ENCODE measurements around the gene ONECUT2.

ONECUT2 gene

GRCh38 chr18:57538614-57539013 is 103.4 kb downstream of the ONECUT2 start:
- TF ChIP-seq RARB (CRISPR knock-in tag; IDR thresholded peaks at IDR 0.05) (no peak), BACH2 (CRISPR knock-in tag; IDR thresholded peaks at IDR 0.05; ENCODE audit: borderline replicate concordance) (no peak), ESRRG (CRISPR knock-in tag; IDR thresholded peaks at IDR 0.05) (no peak), ZNF8 (CRISPR knock-in tag; IDR thresholded peaks at IDR 0.05) (no peak), CSDC2 (CRISPR knock-in tag; IDR thresholded peaks at IDR 0.05) (no peak)
- TF ChIP-seq, protein P1, sequence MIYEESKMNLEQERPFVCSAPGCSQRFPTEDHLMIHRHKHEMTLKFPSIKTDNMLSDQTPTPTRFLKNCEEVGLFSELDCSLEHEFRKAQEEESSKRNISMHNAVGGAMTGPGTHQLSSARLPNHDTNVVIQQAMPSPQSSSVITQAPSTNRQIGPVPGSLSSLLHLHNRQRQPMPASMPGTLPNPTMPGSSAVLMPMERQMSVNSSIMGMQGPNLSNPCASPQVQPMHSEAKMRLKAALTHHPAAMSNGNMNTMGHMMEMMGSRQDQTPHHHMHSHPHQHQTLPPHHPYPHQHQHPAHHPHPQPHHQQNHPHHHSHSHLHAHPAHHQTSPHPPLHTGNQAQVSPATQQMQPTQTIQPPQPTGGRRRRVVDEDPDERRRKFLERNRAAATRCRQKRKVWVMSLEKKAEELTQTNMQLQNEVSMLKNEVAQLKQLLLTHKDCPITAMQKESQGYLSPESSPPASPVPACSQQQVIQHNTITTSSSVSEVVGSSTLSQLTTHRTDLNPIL (CRISPR knock-in tag; IDR thresholded peaks at IDR 0.05; ENCODE audit: low read depth), result no peak
- no peak for ATAC-seq

GRCh38 chr18:57539702-57540101 is 104.5 kb downstream of the ONECUT2 start:
- TF ChIP-seq, protein P2, sequence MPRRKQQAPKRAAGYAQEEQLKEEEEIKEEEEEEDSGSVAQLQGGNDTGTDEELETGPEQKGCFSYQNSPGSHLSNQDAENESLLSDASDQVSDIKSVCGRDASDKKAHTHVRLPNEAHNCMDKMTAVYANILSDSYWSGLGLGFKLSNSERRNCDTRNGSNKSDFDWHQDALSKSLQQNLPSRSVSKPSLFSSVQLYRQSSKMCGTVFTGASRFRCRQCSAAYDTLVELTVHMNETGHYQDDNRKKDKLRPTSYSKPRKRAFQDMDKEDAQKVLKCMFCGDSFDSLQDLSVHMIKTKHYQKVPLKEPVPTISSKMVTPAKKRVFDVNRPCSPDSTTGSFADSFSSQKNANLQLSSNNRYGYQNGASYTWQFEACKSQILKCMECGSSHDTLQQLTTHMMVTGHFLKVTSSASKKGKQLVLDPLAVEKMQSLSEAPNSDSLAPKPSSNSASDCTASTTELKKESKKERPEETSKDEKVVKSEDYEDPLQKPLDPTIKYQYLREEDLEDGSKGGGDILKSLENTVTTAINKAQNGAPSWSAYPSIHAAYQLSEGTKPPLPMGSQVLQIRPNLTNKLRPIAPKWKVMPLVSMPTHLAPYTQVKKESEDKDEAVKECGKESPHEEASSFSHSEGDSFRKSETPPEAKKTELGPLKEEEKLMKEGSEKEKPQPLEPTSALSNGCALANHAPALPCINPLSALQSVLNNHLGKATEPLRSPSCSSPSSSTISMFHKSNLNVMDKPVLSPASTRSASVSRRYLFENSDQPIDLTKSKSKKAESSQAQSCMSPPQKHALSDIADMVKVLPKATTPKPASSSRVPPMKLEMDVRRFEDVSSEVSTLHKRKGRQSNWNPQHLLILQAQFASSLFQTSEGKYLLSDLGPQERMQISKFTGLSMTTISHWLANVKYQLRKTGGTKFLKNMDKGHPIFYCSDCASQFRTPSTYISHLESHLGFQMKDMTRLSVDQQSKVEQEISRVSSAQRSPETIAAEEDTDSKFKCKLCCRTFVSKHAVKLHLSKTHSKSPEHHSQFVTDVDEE (CRISPR knock-in tag; IDR thresholded peaks at IDR 0.05), result no peak
- no peak for TF ChIP-seq PATZ1 (CRISPR knock-in tag; IDR thresholded peaks at IDR 0.05; ENCODE audit: borderline replicate concordance)
- no peak for TF ChIP-seq GLIS3 (CRISPR knock-in tag; IDR thresholded peaks at IDR 0.05)
- no peak for TF ChIP-seq RARB (CRISPR knock-in tag; IDR thresholded peaks at IDR 0.05)
- TF ChIP-seq ZFP30 (CRISPR knock-in tag; IDR thresholded peaks at IDR 0.05), result no peak
- TF ChIP-seq, protein P3, sequence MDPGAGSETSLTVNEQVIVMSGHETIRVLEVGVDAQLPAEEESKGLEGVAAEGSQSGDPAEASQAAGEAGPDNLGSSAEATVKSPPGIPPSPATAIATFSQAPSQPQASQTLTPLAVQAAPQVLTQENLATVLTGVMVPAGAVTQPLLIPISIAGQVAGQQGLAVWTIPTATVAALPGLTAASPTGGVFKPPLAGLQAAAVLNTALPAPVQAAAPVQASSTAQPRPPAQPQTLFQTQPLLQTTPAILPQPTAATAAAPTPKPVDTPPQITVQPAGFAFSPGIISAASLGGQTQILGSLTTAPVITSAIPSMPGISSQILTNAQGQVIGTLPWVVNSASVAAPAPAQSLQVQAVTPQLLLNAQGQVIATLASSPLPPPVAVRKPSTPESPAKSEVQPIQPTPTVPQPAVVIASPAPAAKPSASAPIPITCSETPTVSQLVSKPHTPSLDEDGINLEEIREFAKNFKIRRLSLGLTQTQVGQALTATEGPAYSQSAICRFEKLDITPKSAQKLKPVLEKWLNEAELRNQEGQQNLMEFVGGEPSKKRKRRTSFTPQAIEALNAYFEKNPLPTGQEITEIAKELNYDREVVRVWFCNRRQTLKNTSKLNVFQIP (CRISPR knock-in tag; IDR thresholded peaks at IDR 0.05; ENCODE audit: borderline replicate concordance, low read depth), result no peak
- no peak for TF ChIP-seq TOX (CRISPR knock-in tag; IDR thresholded peaks at IDR 0.05; ENCODE audit: borderline replicate concordance)
- no peak for TF ChIP-seq CSDC2 (CRISPR knock-in tag; IDR thresholded peaks at IDR 0.05)
- no peak for TF ChIP-seq ZNF565 (CRISPR knock-in tag; conservative IDR thresholded peaks at IDR 0.05; ENCODE audit: low read depth)
- TF ChIP-seq CSRNP3 (CRISPR knock-in tag; IDR thresholded peaks at IDR 0.05), result no peak
- TF ChIP-seq, protein P1 (CRISPR knock-in tag; IDR thresholded peaks at IDR 0.05; ENCODE audit: low read depth), result no peak
- TF ChIP-seq PPARA (CRISPR knock-in tag; IDR thresholded peaks at IDR 0.05; ENCODE audit: borderline replicate concordance), result no peak
- no peak for TF ChIP-seq ZNF8 (CRISPR knock-in tag; IDR thresholded peaks at IDR 0.05)
- no peak for TF ChIP-seq ISL1 (CRISPR knock-in tag; IDR thresholded peaks at IDR 0.05)
- TF ChIP-seq TCF4 (CRISPR knock-in tag; IDR thresholded peaks at IDR 0.05; ENCODE audit: borderline replicate concordance), result no peak
- TF ChIP-seq ZC3H10 (CRISPR knock-in tag; IDR thresholded peaks at IDR 0.05), result no peak
- TF ChIP-seq BACH2 (CRISPR knock-in tag; IDR thresholded peaks at IDR 0.05; ENCODE audit: borderline replicate concordance), result no peak
- ATAC-seq, result no peak
